Activated CD4-positive, alpha-beta T cell treated with anti-CD3 and anti-CD28 coated beads for 4 hours (primary cell): ENCODE measurements around the gene SMPX.
"Not testable (repeated sequence)": the region's sequence is repeated elsewhere in the genome, so short reads cannot be mapped to it uniquely, and the experiment has no call there.

Source experiments
- DNase-seq, 2 donors: peaks; one replicate each; pipeline ENCODE4 v3.0.0-alpha.2; 2020

The SMPX gene

DNA sequence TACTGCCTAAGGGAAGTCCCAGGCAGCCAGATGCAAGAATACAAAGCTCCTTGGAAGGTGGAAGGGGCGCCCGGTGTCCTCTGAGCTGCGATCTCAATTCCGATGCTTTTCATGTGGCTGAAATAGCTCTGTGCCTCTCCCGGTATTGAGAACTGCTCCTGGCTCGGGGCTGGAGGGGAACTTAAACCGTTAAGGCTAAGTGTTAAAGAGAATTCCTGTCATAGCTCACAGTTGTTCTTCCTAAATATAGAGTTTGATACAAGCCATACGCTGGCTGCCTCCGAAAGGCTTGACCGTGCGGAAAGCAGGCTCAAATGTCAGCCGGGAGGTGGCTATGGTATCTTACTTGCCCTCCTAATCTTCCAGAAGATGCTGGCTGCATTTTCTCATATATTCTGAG lies at the start of gene SMPX:
Gene SMPX (minus strand): TSS at position 157 of the 400 bp plus-strand sequence. CDS start 3,826 bp downstream, outside the sequence.
- no peak for DNase-seq

GRCh38 chrX:21806691-21807090 lies 48.8 kb upstream of the SMPX start:
- DNase-seq = no peak

DNA sequence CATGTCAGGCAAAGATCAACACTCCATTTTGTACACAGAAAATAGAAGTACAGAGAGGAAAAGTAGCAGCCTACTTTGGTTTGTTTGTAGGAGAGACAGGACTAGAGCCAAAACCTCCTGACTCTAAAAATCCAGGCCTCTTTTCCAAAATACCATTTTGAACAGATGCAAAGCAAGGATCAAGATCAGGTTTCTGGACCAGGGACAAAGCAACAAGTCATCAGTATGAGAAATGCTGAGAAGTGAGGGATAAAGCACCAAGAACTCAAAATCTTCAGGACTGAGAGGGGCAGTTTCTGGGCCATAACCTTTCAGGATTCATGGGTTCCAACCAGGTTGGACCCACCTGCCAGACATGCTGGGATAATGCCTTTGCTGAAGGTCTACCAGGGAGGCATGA lies 44.9 kb upstream of the SMPX start:
- no peak for DNase-seq

DNA sequence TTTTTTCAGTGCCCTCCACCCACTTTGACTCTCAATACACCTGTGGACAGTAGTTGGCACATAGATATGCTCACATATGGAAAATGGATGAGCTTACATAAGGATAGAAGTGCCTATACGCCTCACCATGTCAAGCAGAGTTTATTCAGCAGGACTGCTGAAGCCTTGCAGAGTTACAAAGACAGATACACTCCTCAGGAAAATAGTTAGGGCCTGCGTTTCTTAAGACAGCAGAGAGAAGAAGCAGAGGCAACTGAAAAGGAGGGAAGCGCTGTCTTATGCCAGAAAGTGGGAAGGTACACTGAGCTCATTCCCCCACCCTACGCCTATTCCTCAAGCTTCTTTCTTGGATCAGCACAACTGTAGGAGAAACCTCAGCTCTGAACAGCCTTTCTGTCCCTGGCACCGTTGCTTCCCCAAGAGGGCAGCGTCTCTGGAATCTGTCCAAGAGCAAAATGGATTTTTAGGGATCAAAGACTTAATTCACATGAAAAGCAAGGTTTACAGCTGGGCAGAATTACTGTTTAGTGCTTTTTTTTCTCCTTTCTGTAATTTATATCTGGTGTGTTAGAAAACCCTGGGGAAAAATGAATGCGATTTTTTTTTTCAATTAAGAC lies 44.2 kb upstream of the SMPX start:
- DNase-seq = no peak

DNA sequence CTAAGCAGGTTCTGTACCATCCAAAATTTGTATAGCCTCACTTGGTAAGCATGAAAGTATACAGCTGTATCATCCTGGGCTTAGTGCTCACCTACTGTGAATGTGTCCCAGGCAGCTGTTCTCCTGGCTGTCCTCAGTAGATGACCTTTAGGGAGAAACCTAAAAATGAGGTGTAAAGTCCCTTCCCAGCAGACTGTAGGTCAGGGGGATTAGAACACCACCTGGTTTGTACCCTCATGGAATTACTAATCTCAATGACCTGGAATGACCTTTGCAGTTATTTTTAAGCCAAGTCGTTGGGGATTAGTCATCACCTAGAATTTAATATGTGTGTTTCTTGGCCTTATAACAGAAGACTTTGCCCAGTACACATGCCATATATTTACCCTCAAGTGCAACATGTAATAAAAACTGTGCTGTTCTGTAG lies 42.4 kb upstream of the SMPX start:
- no peak for DNase-seq

- no peak for DNase-seq
Observed at GRCh38 chrX:21799767-21800166, 41.9 kb upstream of the SMPX start.

DNA sequence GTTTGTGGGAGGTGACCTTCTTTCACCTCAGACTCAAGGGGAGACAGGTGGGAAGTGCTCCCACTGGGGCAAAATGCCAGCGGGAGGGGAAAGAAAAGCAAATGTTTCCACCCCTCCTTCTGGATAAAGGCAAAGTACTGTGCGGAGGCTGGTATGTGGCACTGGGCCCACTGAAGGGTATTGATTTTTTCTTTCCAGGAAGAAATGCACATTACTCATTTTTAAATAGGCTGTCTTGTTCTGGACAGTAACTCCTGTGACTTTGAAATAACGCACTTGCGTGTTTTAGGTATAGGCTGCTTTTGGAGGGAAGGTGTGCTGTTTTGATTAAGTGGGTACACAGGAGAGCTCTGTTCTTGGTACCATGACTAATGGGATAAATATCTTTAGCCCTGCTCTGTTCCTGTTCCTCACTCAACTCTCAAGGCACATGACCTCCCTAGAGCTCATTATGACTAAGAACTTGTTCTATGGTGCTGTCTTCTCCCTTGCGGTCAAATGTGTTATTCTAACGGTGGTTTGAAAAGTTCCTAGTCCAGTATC lies 40.8 kb upstream of the SMPX start:
- no peak for DNase-seq

- no peak for DNase-seq
Observed at GRCh38 chrX:21781976-21782375, 24.1 kb upstream of the SMPX start.

DNA sequence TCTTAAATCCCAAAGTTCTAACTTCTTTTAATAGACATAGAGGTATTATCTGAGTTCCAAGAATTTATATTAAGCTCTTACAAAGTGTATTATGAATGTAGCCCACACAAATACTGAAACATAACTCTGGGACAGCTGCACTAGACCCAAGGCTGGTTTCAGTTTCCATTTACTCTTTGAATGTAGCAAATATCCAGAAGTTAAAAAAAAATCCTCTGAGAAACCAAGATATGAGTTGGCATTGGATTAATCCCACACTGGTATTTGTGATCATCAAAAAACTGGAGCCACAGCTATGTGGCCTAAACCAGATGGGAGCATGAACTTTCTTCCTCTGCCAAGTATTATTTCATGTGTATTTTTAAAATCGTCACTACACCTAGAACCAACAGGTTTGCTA lies 23.6 kb upstream of the SMPX start:
- DNase-seq = no peak

DNA sequence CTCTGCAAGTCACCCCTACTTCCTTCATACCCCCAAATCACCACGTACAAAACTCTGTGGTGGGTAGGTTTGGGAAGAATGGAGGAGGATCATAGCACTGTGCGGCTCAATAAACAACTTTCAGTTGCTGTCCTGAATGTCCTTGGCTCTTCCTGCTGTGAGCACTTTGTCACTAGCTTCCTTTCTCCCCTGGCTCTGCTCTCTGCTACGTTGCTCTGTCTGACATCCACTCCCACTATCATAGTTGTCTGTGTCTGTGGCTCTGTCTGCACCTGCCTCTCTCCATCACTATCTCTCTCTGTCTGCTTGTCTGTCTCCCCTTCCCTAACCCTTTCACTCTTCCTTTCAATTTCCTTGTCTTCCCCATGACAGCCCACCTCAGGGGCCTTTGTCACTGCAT lies 21.2 kb upstream of the SMPX start:
- no peak for DNase-seq

DNA sequence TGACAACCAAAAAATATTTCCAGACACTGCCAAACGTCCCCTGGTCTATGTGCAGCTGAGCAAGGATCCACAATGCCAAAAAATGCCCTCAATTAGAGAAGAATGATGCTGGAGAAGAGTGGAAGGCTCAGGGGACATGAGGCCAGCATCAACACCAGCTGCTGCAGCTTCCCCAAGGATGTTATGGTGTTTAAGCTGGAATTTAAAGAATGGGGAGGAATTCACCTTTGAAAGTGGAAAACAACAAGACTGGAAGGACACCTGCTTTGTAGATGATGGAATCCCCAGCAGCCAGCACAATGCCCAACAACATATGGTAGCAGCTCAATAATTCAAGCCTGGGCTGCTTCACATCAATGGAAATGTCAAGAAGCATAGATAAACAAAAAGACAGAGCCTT lies 20.3 kb upstream of the SMPX start:
- no peak for DNase-seq

GRCh38 chrX:21775128-21775527 lies 17.2 kb upstream of the SMPX start:
- not testable (repeated sequence) for DNase-seq

- not testable (repeated sequence) for DNase-seq
Observed at GRCh38 chrX:21773036-21773435, 15.1 kb upstream of the SMPX start.

DNA sequence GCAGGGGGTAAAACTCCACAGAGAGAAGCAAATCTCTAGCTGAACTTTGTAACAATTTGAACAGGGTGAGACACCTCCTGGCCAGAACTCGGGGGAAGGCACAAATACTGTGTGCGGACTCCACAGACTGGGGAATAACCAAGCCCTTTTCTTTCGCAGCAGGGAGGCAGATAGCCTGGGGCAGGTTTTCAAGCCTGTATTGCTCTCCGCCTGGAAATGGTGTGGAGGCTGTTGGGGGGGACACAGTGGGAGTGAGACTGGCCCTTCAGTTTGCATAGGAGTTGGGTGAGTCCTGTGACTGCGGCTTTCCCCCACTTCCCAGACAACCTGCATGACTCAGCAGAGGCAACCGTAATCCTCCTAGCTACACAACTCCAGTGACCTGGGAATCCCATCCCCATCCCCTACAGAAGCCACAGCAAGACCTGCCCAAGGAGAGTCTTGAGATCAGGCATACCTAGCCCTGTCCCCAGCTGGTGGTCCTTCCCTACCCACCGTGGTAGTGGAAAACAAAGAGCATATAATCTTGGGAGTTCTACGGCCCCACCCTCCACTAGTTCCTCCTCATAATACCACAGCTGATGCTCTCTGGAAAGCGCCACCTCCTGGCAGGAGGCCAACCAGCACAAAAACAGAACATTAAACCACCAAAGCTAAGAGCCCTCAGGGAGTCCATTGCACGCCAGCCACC lies 12.9 kb upstream of the SMPX start:
- DNase-seq = no peak

GRCh38 chrX:21766101-21766500 lies 8.2 kb upstream of the SMPX start:
- no peak for DNase-seq

DNA sequence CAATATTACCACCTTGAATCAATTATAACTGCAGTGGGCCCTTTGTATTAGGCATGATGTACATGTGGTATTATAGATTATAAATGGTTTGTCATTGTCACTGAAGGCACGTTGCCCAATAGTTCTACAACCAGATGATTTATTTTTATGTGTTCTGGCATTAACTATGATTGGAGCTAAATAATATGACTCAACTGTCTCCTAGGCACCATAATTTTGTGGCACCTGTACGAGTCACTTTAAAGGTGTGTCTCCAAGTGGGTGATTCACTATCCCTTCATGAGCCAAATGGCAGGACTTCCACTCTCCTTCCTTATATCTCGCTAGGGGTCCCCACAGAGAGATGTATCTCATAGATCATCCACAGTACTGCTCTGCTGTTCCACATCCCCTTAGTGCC lies 6.1 kb upstream of the SMPX start:
- DNase-seq = no peak

GRCh38 chrX:21758488-21758887 lies 572 bp upstream of the SMPX start:
- no peak for DNase-seq

GRCh38 chrX:21756785-21757529 lies 959 bp downstream of the SMPX start:
- DNase-seq = no peak

- DNase-seq = no peak
Observed at GRCh38 chrX:21749924-21750323, 8.0 kb downstream of the SMPX start.

GRCh38 chrX:21748235-21748634 lies 9.7 kb downstream of the SMPX start:
- DNase-seq = no peak

DNA sequence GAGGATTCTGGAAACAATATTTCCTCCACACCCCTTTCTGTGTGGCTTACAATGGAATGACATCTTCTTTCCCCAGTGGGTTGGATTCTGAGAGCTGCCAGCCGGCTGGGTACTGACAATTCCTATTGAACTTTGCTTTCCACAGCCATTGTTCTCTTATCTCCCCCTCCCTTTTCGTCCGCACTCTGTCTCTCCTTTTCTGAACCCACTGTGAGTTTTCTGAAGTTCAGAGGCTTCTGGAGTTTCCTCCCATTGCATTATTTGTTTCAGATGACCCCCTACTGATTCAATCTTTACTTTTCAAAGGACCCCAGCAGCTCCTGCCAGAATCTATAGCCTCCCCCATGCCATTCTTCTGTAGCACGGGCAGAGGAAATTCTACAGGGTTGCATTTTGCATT lies 10.4 kb downstream of the SMPX start:
- no peak for DNase-seq

GRCh38 chrX:21745756-21746155 lies 12.2 kb downstream of the SMPX start:
- DNase-seq = peak; percentile 2 to 36

- no peak for DNase-seq
Observed at GRCh38 chrX:21744721-21745120, 13.2 kb downstream of the SMPX start.

- no peak for DNase-seq
Observed at GRCh38 chrX:21744060-21744459, 13.9 kb downstream of the SMPX start.
